Endothelial cell of umbilical vein (primary cell): ENCODE data around the gene SST.

Experiments
- CTCF ChIP-seq, 2 donors: IDR thresholded peaks; 1 replicate in 1 of 2; 2 replicates in 1 of 2; pipeline ENCODE4 v1.5.1; 2011; ENCODE audit warnings: low read length in 2 of 2, mild to moderate bottlenecking in 2 of 2, moderate library complexity in 2 of 2, control low read depth in 1 of 2, inconsistent platforms in 1 of 2, low read depth in 1 of 2; ENCODE audit not compliant: insufficient read depth in 1 of 2; ENCODE audit errors: extremely low read depth in 1 of 2
- EZH2 ChIP-seq: IDR thresholded peaks from 2 replicates; pipeline ENCODE4 v1.6.1; 2012; ENCODE audit warnings: borderline replicate concordance, low read depth, mild to moderate bottlenecking, moderate library complexity, low read length, inconsistent platforms; ENCODE audit not compliant: severe bottlenecking
- FOS ChIP-seq: IDR thresholded peaks from 2 replicates; pipeline ENCODE4 v1.6.1; 2011; ENCODE audit warnings: mild to moderate bottlenecking, low read length, moderate library complexity, borderline replicate concordance; ENCODE audit not compliant: insufficient read depth
- GATA2 ChIP-seq: IDR thresholded peaks from 2 replicates; pipeline ENCODE4 v1.7.0; 2011; ENCODE audit warnings: low read depth, mild to moderate bottlenecking, moderate library complexity, mixed read lengths, low read length; ENCODE audit not compliant: insufficient read length, insufficient read depth
- JUN ChIP-seq: IDR thresholded peaks from 2 replicates; pipeline ENCODE4 v1.6.1; 2011; ENCODE audit warnings: borderline replicate concordance, low read depth; ENCODE audit not compliant: insufficient read length, insufficient read depth
- MYC ChIP-seq: IDR thresholded peaks from one replicate; pipeline ENCODE4 v1.6.1; 2011; ENCODE audit warnings: mild to moderate bottlenecking, low read depth, low read length
- POLR2A ChIP-seq: IDR thresholded peaks from 2 replicates; pipeline ENCODE4 v1.6.1; 2012; ENCODE audit warnings: low read depth, mild to moderate bottlenecking, control low read depth, low read length
- POLR2AphosphoS5 ChIP-seq: IDR thresholded peaks from 2 replicates; pipeline ENCODE4 v1.6.1; 2012; ENCODE audit warnings: low read depth, mild to moderate bottlenecking, control low read depth, low read length, moderate library complexity; ENCODE audit not compliant: insufficient read depth
- TF ChIP-seq, protein P1 (sequence below): IDR thresholded peaks from 2 replicates; pipeline ENCODE4 v1.6.1; 2011; ENCODE audit not compliant: insufficient read depth, insufficient read length

DNA sequence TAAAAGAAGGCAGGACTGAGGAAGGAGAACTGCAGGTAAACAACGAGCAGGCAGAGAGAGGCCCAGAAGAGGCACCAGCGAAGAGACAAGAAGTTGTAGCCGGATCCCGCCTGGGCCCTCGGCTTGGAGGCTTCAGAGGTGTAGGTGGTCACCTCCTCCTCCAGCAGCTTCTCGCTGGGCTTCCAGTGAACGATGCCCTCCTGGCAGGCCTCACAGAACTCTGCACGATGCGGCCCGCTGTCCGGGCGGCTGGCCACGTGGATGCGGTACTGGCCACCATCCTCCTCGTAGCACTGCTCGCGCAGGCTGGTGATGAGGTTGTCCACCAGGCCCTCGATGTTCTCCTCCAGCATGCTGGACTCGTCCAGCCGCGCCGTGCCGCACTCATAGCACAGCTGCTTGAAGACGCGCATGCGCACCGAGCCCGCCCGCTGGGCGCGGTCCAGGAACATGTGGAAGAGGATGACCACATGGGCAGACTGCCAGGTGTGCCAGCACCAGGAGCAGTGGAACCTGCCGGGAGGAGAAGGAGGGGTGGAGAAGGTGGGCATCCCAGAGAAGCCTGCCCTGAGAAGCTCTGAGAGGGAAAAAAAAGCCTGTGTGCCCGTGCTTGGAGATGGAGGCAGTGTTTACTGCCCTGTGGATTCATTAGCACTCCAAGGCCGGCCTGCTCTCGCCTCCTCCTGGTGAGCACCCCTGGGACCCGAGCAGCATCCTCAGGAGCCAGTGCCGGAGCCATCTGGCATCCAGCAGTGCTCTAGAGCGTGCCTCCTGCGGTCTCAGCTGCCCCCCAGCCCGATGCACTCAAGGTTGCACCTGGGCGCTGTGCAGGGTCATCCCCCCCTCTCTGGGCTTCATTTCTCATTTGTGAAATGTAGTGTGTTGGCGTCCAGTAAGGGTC lies 28.6 kb upstream of the SST start:
- TF ChIP-seq CTCF (IDR thresholded peaks at IDR 0.05; ENCODE audit: extremely low read depth in 1 of 2, insufficient read depth in 1 of 2, low read depth in 1 of 2, low read length in 2 of 2), result no peak
- TF ChIP-seq EZH2, result no peak
- TF ChIP-seq POLR2A, result no peak
- TF ChIP-seq POLR2AphosphoS5, result no peak
- TF ChIP-seq GATA2, result no peak
- TF ChIP-seq FOS, result no peak
- TF ChIP-seq JUN, result no peak
- TF ChIP-seq, protein P1, sequence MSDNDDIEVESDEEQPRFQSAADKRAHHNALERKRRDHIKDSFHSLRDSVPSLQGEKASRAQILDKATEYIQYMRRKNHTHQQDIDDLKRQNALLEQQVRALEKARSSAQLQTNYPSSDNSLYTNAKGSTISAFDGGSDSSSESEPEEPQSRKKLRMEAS, result no peak
- TF ChIP-seq MYC, result no peak
